Panc1 (cell line): ENCODE results near the gene TMEM97. TPM values are rescaled to one million over a fixed set of nuclear protein-coding genes. Genes with fewer than 3 reads are reported as not detected.

Experiments used
- ATAC-seq: fragments of 200-7000 bp; cut with Tn5 transposase; 2 replicates; pipeline ENCODE4 v1.9.1; 2020; ENCODE audit warnings: mild to moderate bottlenecking, moderate library complexity
- BruUV-seq: library from RNA; stranded (reverse); fragments of 400-500 nt; replicated peaks from 2 replicates; lab custom pipeline; 2021; lab: Mats Ljungman, UMichigan
- CTCF ChIA-PET: fragments of 300-600 bp; sonication (Branson Sonifier 250); formaldehyde crosslinking; loops from one replicate; lab custom pipeline; 2022; ENCODE audit warnings: antibody characterized with exemption; lab: Charles Lee
- POLR2A ChIA-PET: fragments of 300-600 bp; sonication (Branson Sonifier 250); formaldehyde crosslinking; loops from one replicate; lab custom pipeline; 2022; ENCODE audit warnings: antibody characterized with exemption; lab: Charles Lee
- DNase-seq: peaks from one replicate; pipeline ENCODE4 v3.0.0-alpha.2; 2010; ENCODE audit warnings: low read depth, low spot score
- H3K27ac ChIP-seq: 2 replicates; pipeline ENCODE4 v1.5.1; 2011; ENCODE audit warnings: mild to moderate bottlenecking, low read length, inconsistent platforms
- H3K27me3 ChIP-seq: fragments of 200-500 bp; sonication (Bioruptor generic); 2 replicates; pipeline ENCODE4 v1.6.0; 2014; ENCODE audit warnings: low read length, inconsistent platforms; ENCODE audit not compliant: control insufficient read depth, insufficient read depth
- H3K36me3 ChIP-seq: fragments of 200-500 bp; sonication (Bioruptor generic); 2 replicates; pipeline ENCODE4 v1.5.1; 2014; ENCODE audit warnings: inconsistent platforms, mild to moderate bottlenecking, low read length, moderate library complexity; ENCODE audit not compliant: control insufficient read depth, insufficient read depth
- H3K4me1 ChIP-seq: 2 replicates; pipeline ENCODE4 v1.5.1; 2011; ENCODE audit warnings: inconsistent platforms, mild to moderate bottlenecking, low read length, moderate library complexity; ENCODE audit not compliant: control insufficient read depth, insufficient read depth
- H3K4me3 ChIP-seq, 2 experiments: 2 replicates each; pipeline ENCODE4 v1.5.1; 2011 to 2012; ENCODE audit warnings: low read depth in 2 of 2, low read length in 2 of 2, mild to moderate bottlenecking in 2 of 2, inconsistent platforms in 1 of 2, moderate library complexity in 1 of 2
- H3K9me3 ChIP-seq: fragments of 200-500 bp; sonication (Bioruptor generic); 2 replicates; pipeline ENCODE4 v1.5.1; 2014; ENCODE audit warnings: low read depth, mild to moderate bottlenecking, inconsistent platforms, low read length, moderate library complexity; ENCODE audit not compliant: control insufficient read depth, insufficient read depth
- CTCF ChIP-seq: fragments of 450-650 bp; IDR thresholded peaks from 2 replicates; pipeline ENCODE4 v1.5.1; 2017; ENCODE audit warnings: mild to moderate bottlenecking
- POLR2AphosphoS5 ChIP-seq: IDR thresholded peaks from 2 replicates; pipeline ENCODE4 v1.6.1; 2012; ENCODE audit warnings: mild to moderate bottlenecking, low read depth, low read length, moderate library complexity
- REST ChIP-seq, 2 experiments: IDR thresholded peaks; 2 replicates each; pipeline ENCODE4 v1.6.1; 2011 to 2012; ENCODE audit warnings: low read depth in 2 of 2, control low read depth in 1 of 2, low read length in 1 of 2, mild to moderate bottlenecking in 1 of 2, moderate library complexity in 1 of 2; ENCODE audit not compliant: insufficient read depth in 1 of 2
- SIN3A ChIP-seq: IDR thresholded peaks from 2 replicates; pipeline ENCODE4 v1.6.1; 2012; ENCODE audit warnings: low read depth, mild to moderate bottlenecking, low read length, moderate library complexity, borderline replicate concordance; ENCODE audit not compliant: insufficient read depth
- TCF7L2 ChIP-seq: IDR thresholded peaks from 2 replicates; pipeline ENCODE4 v1.6.1; 2011; ENCODE audit warnings: mild to moderate bottlenecking, low read depth, low read length, inconsistent platforms
- in situ Hi-C: cut with HindIII; loops from 2 replicates; pipeline ENCODE4 v1.10.0; 2016; ENCODE audit warnings: low sequenced_read_pairs, low pct_unique_long_range_greater_than_20kb
- intact Hi-C: fragments of 100-400 bp; cut with micrococcal nuclease; formaldehyde crosslinking; loops from one replicate; pipeline ENCODE4 v1.10.0; 2022; ENCODE audit not compliant: unreplicated experiment
- total RNA-seq: library from RNA; stranded (reverse); gene quantifications from one replicate; pipeline ENCODE4 v1.2.1, GENCODE V29; 2021; ENCODE audit not compliant: unreplicated experiment

The TMEM97 gene
- total RNA-seq, 1 experiment from 2014 or later: 78.7 TPM

GRCh38 chr17:28320215-28321061 is 1.4 kb downstream of the TMEM97 start:
- CTCF ChIA-PET: no interaction called here
- ATAC-seq (no peak), DNase-seq (no peak)
- Histone ChIP-seq H3K36me3 (no peaks in the 10 kb centered on the region), H3K9me3 (no peaks in the 10 kb centered on the region), H3K4me3 (peak overlapping the region; percentile 79 to 95), H3K27me3 (no peaks in the 10 kb centered on the region), H3K27ac (peak overlapping the region; percentile 95), H3K4me1 (peaks cover 23% of the 10 kb centered on the region)
- in situ Hi-C loops: no loop called here
- POLR2A ChIA-PET: interaction anchor here (2.1 kb wide), 1 partner anchor 15 kb away, joined by 8 read pairs; the partner anchor contains the start of genes IFT20 and TNFAIP1
- TF ChIP-seq SIN3A (no peak), CTCF (no peak), TCF7L2 (no peak), REST (IDR thresholded peaks at IDR 0.05; ENCODE audit: insufficient read depth in 1 of 2, low read depth in 2 of 2, low read length in 1 of 2) (no peak), POLR2AphosphoS5 (no peak)
- BruUV-seq: no TSS peak
- intact Hi-C loops: no loop called here

- H3K27ac ChIP-seq: no peak overlapping the region
- no peaks in the 10 kb centered on the region for H3K9me3 ChIP-seq
- H3K27me3 ChIP-seq: no peaks in the 10 kb centered on the region
- no peak overlapping the region for H3K4me3 ChIP-seq
- in situ Hi-C loops (no loop called here), intact Hi-C loops (no loop called here)
- no peaks in the 10 kb centered on the region for H3K36me3 ChIP-seq
- CTCF ChIA-PET: no interaction called here
- POLR2A ChIA-PET: no interaction called here
- H3K4me1 ChIP-seq: peaks cover 18% of the 10 kb centered on the region; the same call in 1 of the 2 replicates
- ATAC-seq (no peak), DNase-seq (no peak)
- TF ChIP-seq TCF7L2 (no peak), CTCF (no peak), REST (IDR thresholded peaks at IDR 0.05; ENCODE audit: insufficient read depth in 1 of 2, low read depth in 2 of 2, low read length in 1 of 2) (no peak), POLR2AphosphoS5 (no peak), SIN3A (no peak)
- BruUV-seq: no TSS peak
These were observed 5.3 kb downstream of the TMEM97 start for GRCh38 chr17:28324267-28324745.
